SW480 (cell line): ENCODE data around the gene SEMA4C.

Experiments used
- DNase-seq: peaks from one replicate; pipeline ENCODE4 v3.0.0-alpha.2; 2016; ENCODE audit warnings: low spot score

Gene SEMA4C

DNA sequence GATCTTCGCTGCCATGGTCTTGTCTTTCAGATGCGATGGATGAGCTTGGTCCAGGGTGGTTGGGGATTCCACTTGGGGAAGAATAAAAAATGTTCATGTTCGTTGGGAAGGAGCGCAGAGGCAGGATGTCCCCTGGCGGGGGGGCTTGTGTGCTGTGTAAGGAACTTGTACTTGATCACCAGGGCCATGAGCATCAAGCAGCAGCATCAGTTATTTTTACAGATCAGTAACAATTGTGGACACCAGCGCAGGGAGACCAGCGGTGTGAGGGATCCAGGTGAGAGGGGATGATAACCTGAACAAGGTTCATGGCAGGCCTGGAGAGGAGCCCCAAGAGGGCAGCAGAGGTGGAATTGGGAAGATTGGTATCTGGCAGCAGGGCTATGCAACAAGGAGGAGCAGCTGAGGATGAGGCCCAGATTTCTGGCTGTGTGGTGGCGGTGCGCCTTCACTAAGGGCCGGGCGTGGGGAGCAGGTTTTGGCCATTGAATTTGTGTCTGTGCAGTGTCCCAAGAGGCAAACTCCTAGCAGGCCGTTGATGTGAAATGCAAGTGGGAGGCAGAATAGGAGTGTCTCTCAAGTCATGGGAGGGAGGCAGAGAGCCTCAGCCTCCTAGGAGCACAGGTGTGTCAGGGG, 49.9 kb downstream of the SEMA4C start:
- no peak for DNase-seq

DNA sequence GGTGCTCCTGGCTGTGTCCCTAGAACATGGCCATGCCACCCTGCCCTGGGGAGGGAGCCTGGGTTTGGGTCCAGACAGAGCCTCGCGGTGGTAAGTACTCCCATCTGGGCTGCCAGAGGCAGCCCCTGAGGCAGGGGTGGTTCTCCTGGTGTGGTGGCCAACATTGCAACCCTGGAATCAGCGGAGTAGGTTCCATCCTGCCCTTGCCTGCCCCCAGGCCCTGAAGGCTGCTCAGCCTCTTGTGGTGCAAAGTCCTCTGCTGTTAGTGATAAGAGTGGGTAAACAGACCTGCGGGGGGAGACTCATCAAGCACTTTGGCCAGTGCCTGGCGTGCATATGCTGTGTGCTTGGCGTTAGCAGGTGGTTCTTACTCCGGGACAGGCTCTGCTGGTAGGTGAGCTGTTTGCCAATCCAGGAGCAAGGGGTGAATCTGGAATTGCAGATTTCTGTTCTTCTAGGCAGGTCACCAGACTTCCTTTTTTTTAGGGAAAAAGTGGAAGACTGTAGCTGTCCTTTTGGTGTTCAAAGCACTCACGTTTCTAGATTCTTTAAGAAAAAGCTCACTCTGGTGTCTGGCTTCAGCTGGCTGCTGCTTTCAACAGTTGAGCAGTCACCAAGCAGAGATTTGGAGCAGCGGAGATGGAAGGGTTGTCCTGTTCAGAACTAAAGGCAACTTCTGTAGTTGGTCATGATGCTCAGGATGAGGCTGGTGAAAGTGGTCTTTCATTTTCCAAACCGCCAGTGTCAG, 50.6 kb downstream of the SEMA4C start:
- DNase-seq, result no peak

DNA sequence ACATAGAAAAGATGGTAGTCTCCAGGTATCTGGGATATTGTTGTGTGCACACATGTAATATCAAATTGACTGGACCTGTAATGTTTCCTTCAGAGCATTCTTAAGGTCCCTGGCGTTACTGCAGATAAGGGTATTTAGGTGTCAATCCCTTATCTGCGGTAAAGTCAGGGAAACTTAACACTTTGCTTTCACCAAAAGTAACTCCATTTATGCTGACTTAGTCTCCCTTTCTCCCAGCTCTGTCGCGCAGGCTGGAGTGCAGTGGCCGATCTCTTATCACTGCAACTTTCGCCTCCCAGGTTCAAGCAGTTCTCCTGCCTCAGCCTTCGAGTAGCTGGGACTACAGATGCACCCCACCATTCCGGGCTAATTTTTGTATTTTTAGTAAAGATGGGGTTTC, 52.0 kb downstream of the SEMA4C start:
- no peak for DNase-seq

DNA sequence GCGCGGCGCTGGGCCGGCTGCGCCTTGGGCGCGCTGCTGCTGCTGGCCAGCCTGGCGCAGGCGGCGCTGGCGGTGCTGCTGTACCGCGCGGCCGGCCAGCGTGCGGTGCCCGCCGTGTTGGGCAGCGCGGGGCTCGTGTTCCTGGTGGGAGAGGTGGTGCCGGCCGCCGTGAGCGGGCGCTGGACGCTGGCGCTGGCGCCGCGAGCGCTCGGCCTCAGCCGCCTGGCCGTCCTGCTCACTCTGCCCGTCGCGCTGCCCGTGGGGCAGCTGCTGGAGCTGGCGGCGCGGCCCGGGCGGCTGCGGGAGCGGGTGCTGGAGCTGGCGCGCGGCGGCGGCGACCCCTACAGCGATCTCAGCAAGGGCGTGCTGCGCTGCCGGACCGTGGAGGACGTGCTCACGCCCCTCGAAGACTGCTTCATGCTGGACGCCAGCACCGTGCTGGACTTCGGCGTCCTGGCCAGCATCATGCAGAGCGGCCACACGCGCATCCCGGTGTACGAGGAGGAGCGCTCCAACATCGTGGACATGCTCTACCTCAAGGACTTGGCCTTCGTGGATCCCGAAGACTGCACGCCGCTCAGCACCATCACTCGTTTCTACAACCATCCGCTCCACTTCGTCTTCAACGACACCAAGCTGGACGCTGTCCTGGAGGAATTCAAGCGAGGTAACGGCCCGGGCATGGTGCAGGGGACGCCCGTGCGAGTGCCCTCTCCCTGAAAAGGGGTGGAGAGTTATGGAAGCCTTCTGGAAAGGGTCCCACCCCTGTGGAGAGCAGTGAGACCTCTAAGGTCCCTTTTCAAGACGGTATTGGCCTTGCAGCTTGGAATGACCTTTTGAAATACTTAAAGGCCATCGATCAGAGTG, 52.8 kb downstream of the SEMA4C start:
- DNase-seq, result peak; percentile 26

DNA sequence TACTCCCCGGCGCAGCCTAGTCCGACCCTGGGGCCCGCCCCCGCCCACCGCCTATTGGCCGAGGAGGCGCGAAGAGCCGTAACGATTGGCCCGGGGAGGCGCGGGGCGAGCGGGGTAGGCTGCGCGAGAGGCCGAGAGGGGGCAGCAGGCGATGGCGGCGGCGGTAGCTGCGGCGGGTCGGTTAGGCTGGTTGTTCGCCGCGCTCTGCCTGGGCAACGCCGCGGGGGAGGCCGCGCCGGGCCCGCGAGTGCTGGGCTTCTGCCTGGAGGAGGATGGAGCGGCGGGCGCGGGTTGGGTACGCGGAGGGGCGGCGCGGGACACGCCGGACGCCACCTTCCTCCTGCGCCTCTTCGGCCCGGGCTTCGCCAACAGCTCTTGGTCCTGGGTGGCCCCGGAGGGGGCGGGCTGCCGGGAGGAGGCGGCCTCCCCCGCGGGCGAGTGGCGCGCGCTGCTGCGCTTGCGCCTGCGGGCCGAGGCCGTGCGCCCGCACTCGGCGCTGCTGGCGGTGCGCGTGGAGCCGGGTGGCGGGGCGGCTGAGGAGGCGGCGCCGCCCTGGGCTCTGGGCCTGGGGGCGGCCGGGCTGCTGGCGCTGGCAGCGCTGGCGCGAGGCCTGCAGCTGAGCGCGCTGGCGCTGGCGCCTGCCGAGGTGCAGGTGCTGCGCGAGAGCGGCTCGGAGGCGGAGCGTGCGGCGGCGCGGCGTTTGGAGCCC, 53.6 kb downstream of the SEMA4C start, which contains the start of gene CNNM3:
CNNM3 (plus strand) TSS at position 142 of the 709 bp plus-strand sequence; CDS start at position 152, 10 bp downstream.
- DNase-seq, result peak; percentile 93

DNA sequence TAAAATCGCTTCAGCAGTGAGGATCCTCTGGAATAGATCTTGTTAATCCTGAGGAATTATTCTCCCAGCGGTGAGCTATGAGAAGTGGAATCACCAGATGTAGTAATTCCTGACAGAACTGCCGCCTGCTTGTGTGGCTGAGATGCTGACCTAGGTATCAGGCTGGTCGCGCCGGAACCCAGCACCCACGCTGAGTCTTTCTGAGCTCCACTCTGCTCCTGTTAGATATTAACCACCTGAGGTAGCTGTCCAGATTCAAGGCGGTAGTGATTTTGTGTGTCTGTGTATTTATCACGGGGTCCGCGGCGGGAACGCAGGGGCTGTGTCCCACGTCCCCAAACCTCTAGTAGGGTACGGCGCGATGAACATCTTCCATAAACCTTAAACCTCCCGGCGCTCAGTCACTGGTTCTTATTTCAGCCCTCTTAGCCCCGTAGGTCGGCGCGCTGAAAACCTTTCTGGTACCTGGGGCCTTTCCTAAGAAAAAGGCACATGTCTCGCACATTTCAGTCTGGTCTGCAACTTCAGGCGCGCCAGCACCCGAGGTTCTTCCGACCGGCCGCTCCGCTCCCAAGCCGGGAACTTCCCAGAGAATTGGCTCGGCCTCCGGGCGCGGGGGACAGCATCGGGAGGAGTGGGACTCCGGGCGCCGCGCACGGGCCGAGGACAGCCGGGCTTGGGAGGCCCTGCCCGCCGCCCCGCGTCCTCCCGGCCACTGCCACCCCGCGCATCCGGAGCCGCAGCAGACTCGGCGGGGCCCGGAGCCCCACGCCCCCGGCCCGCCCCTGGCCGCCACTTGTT, 54.4 kb downstream of the SEMA4C start:
- peak; percentile 70 for DNase-seq

DNA sequence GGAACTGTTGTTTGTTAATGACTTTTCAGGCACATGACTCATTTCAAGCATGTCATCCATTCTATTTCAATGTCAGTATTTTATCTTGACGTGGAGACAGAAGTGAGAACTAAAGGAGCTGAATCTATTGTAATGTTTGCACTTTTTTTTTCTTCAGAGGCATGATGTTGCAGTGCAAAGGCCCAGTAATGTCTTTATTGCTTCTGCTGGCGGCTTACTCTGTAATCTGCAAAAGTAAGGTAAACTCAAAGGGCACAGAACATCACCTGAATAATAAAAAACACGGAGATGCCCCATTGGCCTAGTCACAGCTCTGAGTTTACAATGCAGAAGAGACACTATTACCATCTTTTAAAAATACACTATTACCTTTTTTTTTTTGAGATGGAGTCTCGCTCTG, 56.2 kb downstream of the SEMA4C start:
- no peak for DNase-seq

DNA sequence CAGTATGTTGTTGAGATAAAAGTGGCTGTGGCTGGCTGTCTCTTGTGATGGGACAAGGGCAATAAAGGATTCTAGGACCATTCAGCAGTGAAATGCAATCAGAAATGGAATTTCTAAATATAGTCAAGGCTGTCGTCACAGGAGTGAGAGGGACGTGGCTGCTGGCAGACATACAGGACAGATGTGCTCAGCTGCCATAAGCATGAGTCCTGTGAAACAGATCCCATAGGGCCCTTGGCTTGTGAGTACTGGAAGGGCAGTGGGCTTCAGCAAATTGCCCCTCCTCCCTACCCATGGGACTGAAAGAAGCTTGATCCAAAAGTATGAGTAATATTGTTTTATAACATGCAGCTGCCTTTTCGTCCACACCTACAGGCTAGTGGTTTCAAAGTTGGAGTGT, 58.0 kb downstream of the SEMA4C start:
- DNase-seq, result no peak

DNA sequence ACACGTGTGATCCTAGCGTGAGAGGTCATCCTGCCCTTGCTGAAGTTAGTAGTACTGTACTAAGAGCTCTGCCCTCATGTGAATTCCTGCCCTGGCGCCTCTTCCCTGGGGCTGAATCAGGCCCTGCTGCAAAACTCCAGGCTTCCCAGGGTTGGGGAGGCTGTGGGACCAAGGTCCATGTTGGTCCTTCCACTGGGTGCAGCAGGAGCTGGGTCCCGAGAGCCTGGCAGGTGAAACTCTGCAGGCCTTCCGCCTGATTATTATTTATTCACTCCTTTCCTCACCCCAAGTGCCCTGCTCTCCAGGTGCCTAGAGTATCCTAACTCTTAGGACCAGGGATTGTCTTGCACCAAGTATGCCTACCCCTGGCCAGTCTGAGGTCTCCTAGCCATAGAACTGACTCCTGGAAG, 59.1 kb downstream of the SEMA4C start:
- DNase-seq, result no peak

DNA sequence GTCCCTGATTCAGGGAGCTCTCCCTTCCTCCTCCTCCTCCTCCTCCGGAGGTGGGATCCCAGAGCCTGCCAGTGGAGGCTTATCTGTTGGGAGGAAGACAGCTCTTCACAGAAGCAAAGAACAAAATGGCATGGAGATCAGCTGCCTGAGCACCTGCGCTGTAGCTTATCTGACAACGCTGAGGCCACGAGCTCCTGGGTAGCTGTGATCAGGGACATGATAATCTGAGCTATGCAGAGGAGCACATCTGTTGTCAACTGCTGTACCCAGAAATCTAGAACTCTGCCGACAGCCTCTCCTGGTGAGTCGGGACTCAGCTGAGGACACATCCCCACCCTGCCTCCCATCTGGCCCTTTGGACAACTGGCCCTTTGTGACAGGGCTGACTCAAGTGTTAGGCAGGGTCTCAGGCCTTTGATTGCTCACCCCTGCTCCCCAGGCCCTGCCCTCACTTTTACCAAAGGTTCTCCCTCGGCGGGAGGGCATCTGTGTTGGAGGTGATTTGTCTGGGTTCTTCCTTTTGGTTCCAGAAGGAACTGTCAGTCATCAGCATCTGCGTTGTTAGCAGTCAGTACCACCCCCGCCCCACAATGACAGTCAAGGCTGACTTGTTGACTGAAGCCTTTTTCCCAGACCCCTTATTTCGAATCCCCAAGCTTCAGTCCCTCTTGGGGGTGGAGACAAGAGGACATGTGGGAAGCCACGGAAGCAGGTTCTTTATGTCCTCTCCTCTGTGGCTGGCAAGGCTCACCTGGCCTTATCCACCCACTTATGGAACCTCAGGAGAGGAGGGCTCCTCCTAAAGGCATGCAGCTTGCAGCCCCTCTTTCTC, 59.7 kb downstream of the SEMA4C start:
- no peak for DNase-seq
